PC-9 (cell line): ENCODE results near the gene TRAPPC12. TPM values are rescaled to one million over a fixed set of nuclear protein-coding genes. Genes with fewer than 3 reads are reported as not detected.

Experiments
- BruUV-seq: library from RNA; stranded (reverse); fragments of 400-500 nt; replicated peaks from 2 replicates; lab custom pipeline; 2021; lab: Mats Ljungman, UMichigan
- CTCF ChIA-PET: fragments of 300-600 bp; sonication (Branson Sonifier 250); formaldehyde crosslinking; loops from one replicate; lab custom pipeline; 2022; ENCODE audit warnings: antibody characterized with exemption; lab: Charles Lee
- POLR2A ChIA-PET: fragments of 300-600 bp; sonication (Branson Sonifier 250); formaldehyde crosslinking; loops from one replicate; lab custom pipeline; 2022; ENCODE audit warnings: antibody characterized with exemption; ENCODE audit not compliant: unreplicated experiment; lab: Charles Lee
- DNase-seq, 2 experiments: peaks; one replicate each; pipeline versions ENCODE4 v3.0.0 to v3.0.0-alpha.2; 2015 to 2022; ENCODE audit warnings: mixed read lengths in 1 of 2
- H2AFZ ChIP-seq: fragments of 200-600 bp; sonication (generic); 2 replicates; pipeline ENCODE4 v1.8.1; 2017; ENCODE audit warnings: antibody characterized with exemption
- H3F3A ChIP-seq: fragments of 200-600 bp; sonication (generic); 2 replicates; pipeline ENCODE4 v1.8.1; 2017; ENCODE audit warnings: antibody characterized with exemption, mild to moderate bottlenecking, low read depth; ENCODE audit not compliant: insufficient read depth
- H3K27ac ChIP-seq: fragments of 200-600 bp; sonication (generic); 2 replicates; pipeline ENCODE4 v1.6.1; 2016; ENCODE audit warnings: mixed run types
- H3K27me3 ChIP-seq: fragments of 200-600 bp; sonication (generic); 2 replicates; pipeline ENCODE4 v1.6.1; 2016; ENCODE audit warnings: low read depth, mixed run types; ENCODE audit not compliant: insufficient read depth
- H3K36me3 ChIP-seq: fragments of 200-600 bp; sonication (generic); 2 replicates; pipeline ENCODE4 v1.6.1; 2016; ENCODE audit warnings: low read depth, mixed run types
- H3K4me1 ChIP-seq: fragments of 200-600 bp; sonication (generic); replicated peaks from 2 replicates; pipeline ENCODE4 v1.6.1; 2016; ENCODE audit warnings: mixed run types; ENCODE audit not compliant: insufficient read depth
- H3K4me2 ChIP-seq: fragments of 200-600 bp; sonication (generic); 2 replicates; pipeline ENCODE4 v1.6.1; 2017; ENCODE audit warnings: mixed run types
- H3K4me3 ChIP-seq: fragments of 200-600 bp; sonication (generic); 2 replicates; pipeline ENCODE4 v1.6.1; 2016; ENCODE audit warnings: mixed run types
- H3K79me2 ChIP-seq: fragments of 200-600 bp; sonication (generic); 2 replicates; pipeline ENCODE4 v1.6.1; 2017; ENCODE audit warnings: low read depth, mixed run types
- H3K9me2 ChIP-seq: fragments of 200-600 bp; sonication (generic); 2 replicates; pipeline ENCODE4 v1.8.1; 2017; ENCODE audit warnings: mild to moderate bottlenecking; ENCODE audit not compliant: insufficient read depth
- H3K9me3 ChIP-seq: fragments of 200-600 bp; sonication (generic); 2 replicates; pipeline ENCODE4 v1.8.1; 2016; ENCODE audit warnings: low read depth; ENCODE audit not compliant: insufficient read depth
- H4K20me1 ChIP-seq: fragments of 200-600 bp; sonication (generic); 2 replicates; pipeline ENCODE4 v1.8.1; 2017; ENCODE audit not compliant: insufficient read depth
- EZH2 ChIP-seq: fragments of 200-600 bp; sonication (generic); IDR thresholded peaks from 2 replicates; pipeline ENCODE4 v1.8.0; 2017; ENCODE audit warnings: antibody characterized with exemption, low read depth
- intact Hi-C: fragments of 100-400 bp; cut with micrococcal nuclease; formaldehyde crosslinking; loops from one replicate; pipeline ENCODE4 v1.10.0; 2022; ENCODE audit not compliant: unreplicated experiment
- total RNA-seq: library from RNA; stranded (reverse); gene quantifications from 2 replicates; pipeline ENCODE4 v1.2.3, GENCODE V29; 2021
- TF ChIP-seq, protein P1 (sequence below): fragments of 200-600 bp; sonication (generic); conservative IDR thresholded peaks from 2 replicates; pipeline ENCODE4 v1.6.1; 2017; ENCODE audit warnings: mixed run types, antibody characterized with exemption, mild to moderate bottlenecking, moderate library complexity

Gene TRAPPC12
- total RNA-seq, 1 experiment from 2014 or later: 69.3 TPM

DNA sequence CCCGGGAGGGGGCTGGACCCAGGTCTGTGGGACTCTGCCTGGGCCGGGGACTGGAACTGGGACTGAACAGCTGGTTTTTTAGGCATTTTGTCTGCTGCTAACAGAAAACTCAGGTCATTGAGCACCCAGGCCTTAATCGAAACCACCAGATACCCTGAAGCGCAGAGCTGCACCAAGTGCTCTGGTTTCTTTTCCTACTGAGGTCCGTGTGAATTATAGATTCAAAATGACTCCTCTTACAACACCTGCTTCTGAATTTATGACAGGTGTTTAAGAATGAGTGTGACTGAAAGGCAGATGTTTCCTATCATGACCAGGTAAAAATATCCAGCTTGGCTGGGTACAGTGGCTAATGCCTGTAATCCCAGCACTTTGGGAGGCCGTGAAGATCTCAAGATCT lies 47.8 kb downstream of the TRAPPC12 start:
- Histone ChIP-seq H3K27ac (no peak overlapping the region), H3K9me3 (no peaks in the 10 kb centered on the region), H4K20me1 (peaks cover 22% of the 10 kb centered on the region), H3K36me3 (peaks cover 11% of the 10 kb centered on the region; the same call in 1 of the 2 replicates), H3K9me2 (no peaks in the 10 kb centered on the region), H3K4me2 (no peak overlapping the region), H3F3A (no peaks in the 10 kb centered on the region), H3K79me2 (no peaks in the 10 kb centered on the region), H2AFZ (no peak overlapping the region), H3K4me3 (no peak overlapping the region), H3K27me3 (no peaks in the 10 kb centered on the region), H3K4me1 (no peaks in the 10 kb centered on the region)
- TF ChIP-seq, protein P1, sequence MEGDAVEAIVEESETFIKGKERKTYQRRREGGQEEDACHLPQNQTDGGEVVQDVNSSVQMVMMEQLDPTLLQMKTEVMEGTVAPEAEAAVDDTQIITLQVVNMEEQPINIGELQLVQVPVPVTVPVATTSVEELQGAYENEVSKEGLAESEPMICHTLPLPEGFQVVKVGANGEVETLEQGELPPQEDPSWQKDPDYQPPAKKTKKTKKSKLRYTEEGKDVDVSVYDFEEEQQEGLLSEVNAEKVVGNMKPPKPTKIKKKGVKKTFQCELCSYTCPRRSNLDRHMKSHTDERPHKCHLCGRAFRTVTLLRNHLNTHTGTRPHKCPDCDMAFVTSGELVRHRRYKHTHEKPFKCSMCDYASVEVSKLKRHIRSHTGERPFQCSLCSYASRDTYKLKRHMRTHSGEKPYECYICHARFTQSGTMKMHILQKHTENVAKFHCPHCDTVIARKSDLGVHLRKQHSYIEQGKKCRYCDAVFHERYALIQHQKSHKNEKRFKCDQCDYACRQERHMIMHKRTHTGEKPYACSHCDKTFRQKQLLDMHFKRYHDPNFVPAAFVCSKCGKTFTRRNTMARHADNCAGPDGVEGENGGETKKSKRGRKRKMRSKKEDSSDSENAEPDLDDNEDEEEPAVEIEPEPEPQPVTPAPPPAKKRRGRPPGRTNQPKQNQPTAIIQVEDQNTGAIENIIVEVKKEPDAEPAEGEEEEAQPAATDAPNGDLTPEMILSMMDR: no peak
- TF ChIP-seq EZH2: no peak
- CTCF ChIA-PET: no interaction called here
- no peak for DNase-seq
- POLR2A ChIA-PET: no interaction called here
- intact Hi-C loops: no loop called here
- BruUV-seq: no TSS peak

DNA sequence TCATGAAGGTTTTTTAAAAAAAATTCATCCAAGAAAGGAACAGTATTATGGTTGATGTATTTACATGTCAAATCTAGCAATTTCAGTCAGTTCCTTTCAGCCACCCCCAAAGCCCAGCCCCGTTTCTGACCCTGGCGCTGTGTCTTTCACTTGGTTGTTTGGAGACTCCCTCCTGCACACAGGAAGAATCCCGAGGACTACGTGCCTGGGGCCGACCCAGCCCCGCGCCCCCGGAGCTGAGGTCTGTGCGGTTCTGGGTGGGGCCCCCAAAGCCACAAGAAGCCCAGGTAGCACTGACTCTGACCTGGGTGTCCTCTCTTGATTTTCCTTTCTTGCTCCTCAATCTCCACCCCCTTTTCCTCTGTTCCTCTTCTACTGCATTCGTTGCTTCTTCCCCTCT lies 49.1 kb downstream of the TRAPPC12 start:
- DNase-seq: no peak
- Histone ChIP-seq H3K9me3 (no peaks in the 10 kb centered on the region), H3K4me2 (no peak overlapping the region), H3F3A (no peaks in the 10 kb centered on the region), H3K27ac (no peak overlapping the region), H2AFZ (no peak overlapping the region), H3K36me3 (peaks cover 11% of the 10 kb centered on the region; the same call in 1 of the 2 replicates), H3K4me1 (no peaks in the 10 kb centered on the region), H3K4me3 (no peak overlapping the region), H3K79me2 (no peaks in the 10 kb centered on the region), H3K27me3 (no peaks in the 10 kb centered on the region), H3K9me2 (no peaks in the 10 kb centered on the region), H4K20me1 (peaks cover 26% of the 10 kb centered on the region)
- intact Hi-C loops: no loop called here
- BruUV-seq: no TSS peak
- TF ChIP-seq, protein P1: no peak
- no peak for TF ChIP-seq EZH2
- CTCF ChIA-PET: no interaction called here
- POLR2A ChIA-PET: no interaction called here

DNA sequence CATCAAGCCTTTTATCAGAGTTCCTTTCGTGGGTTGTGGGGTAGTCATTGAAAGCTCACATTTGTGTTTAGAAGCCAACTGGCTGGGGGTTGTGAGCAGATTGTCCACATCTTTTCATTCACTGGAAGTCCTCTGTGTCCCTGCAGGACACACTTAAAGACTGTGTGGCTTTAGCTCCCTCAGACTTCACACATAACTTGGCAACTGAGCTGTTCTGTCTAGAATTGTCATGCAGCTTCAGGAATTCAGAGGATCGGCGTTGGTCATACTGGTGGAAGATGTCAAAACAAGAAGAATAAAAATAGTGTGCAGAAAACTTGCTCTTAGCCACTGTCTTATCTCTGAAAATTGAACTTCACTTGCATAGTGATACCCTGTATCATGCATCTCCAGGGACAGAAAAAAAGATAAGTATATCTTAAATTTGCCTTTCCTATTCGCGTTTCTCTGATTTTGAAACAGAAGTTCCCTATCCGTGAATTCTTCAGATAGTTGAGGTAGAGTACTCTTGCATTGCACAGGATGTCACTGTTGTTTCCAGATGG lies 49.6 kb downstream of the TRAPPC12 start:
- Histone ChIP-seq H3K36me3 (peaks cover 11% of the 10 kb centered on the region; the same call in 1 of the 2 replicates), H3K9me3 (no peaks in the 10 kb centered on the region), H2AFZ (no peak overlapping the region), H4K20me1 (peaks cover 22% of the 10 kb centered on the region), H3K9me2 (no peaks in the 10 kb centered on the region), H3K27me3 (no peaks in the 10 kb centered on the region), H3K4me1 (no peaks in the 10 kb centered on the region), H3K4me3 (no peak overlapping the region), H3K79me2 (no peaks in the 10 kb centered on the region), H3K27ac (no peak overlapping the region), H3K4me2 (no peak overlapping the region), H3F3A (no peaks in the 10 kb centered on the region)
- TF ChIP-seq, protein P1: no peak
- TF ChIP-seq EZH2: no peak
- ChIA-PET CTCF (interaction anchor here (1.0 kb wide), 1 partner anchor 50 kb away, joined by 3 read pairs; the partner anchor contains the start of gene TRAPPC12), POLR2A (no interaction called here)
- no peak for DNase-seq
- intact Hi-C loops: no loop called here
- BruUV-seq: no TSS peak
